Cardiac muscle cell (in vitro differentiated cells and primary cell): Measurements from ENCODE around the gene ARHGAP6. TPM values are rescaled to one million over a fixed set of nuclear protein-coding genes. Genes with fewer than 3 reads are reported as not detected.

Source experiments
- DNase-seq, 2 donors: peaks; one replicate each; pipeline versions ENCODE4 v3.0.0 to v3.0.0-alpha.2; 2010 to 2017; ENCODE audit warnings: low read depth in 1 of 2, low spot score in 1 of 2
- H3K27ac ChIP-seq: fragments of 200-600 bp; sonication (generic); 2 replicates; pipeline ENCODE4 v1.5.1; 2016
- H3K27me3 ChIP-seq: fragments of 200-600 bp; sonication (generic); 2 replicates; pipeline ENCODE4 v1.6.0; 2016; ENCODE audit warnings: control low read depth
- H3K36me3 ChIP-seq: fragments of 200-600 bp; sonication (generic); 2 replicates; pipeline ENCODE4 v1.5.1; 2016; ENCODE audit warnings: control low read depth
- H3K4me1 ChIP-seq: fragments of 200-600 bp; sonication (generic); 2 replicates; pipeline ENCODE4 v1.8.1; 2017; ENCODE audit warnings: low read depth, mild to moderate bottlenecking, mixed run types
- H3K4me3 ChIP-seq: fragments of 200-600 bp; sonication (generic); 2 replicates; pipeline ENCODE4 v1.5.1; 2016; ENCODE audit warnings: mild to moderate bottlenecking
- H3K9me3 ChIP-seq: fragments of 200-600 bp; sonication (generic); 2 replicates; pipeline ENCODE4 v1.5.1; 2017; ENCODE audit warnings: low read depth, mild to moderate bottlenecking, control low read depth
- polyA plus RNA-seq: library from polyadenylated mRNA; unstranded; fragments of >200 nt; fragmentation: Nextera tagmentation; extraction: Ambion mirVana; gene quantifications from 2 replicates; pipeline ENCODE4 v1.2.1, GENCODE V29; 2016
- total RNA-seq: library from RNA; depleted of rRNA; stranded (reverse); fragments of >200 nt; gene quantifications from 2 replicates; pipeline ENCODE4 v1.2.3, GENCODE V29; 2016
- TF ChIP-seq, protein P1 (sequence below): IDR thresholded peaks from 2 replicates; pipeline ENCODE4 v1.5.1; 2012; ENCODE audit warnings: low read depth, mild to moderate bottlenecking, low read length

Gene ARHGAP6
- total and polyA plus RNA-seq, 2 experiments from 2014 or later: 10.5 to 45.0 TPM

DNA sequence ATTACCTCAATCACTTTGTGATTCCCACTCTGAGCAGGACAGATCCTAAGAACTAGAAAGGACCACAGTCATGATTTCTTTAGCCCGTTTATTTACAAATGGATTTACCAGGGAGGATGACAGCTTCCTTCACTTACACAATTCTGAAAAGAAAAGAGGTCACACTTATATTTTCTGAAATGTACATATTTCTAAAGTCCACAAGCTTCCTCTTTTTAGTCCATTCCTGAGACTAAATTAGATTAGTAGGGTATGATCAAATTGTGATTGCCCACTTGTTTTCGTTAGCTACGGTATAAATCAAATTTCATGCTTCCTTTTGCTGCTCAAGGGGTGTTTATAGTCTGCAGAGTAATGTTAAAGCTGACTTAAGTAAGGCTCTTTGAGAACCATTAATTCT lies 380.1 kb downstream of the ARHGAP6 start:
- TF ChIP-seq, protein P1, sequence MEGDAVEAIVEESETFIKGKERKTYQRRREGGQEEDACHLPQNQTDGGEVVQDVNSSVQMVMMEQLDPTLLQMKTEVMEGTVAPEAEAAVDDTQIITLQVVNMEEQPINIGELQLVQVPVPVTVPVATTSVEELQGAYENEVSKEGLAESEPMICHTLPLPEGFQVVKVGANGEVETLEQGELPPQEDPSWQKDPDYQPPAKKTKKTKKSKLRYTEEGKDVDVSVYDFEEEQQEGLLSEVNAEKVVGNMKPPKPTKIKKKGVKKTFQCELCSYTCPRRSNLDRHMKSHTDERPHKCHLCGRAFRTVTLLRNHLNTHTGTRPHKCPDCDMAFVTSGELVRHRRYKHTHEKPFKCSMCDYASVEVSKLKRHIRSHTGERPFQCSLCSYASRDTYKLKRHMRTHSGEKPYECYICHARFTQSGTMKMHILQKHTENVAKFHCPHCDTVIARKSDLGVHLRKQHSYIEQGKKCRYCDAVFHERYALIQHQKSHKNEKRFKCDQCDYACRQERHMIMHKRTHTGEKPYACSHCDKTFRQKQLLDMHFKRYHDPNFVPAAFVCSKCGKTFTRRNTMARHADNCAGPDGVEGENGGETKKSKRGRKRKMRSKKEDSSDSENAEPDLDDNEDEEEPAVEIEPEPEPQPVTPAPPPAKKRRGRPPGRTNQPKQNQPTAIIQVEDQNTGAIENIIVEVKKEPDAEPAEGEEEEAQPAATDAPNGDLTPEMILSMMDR: no peak
- Histone ChIP-seq H3K4me3 (no peak overlapping the region), H3K9me3 (peaks cover 3% of the 10 kb centered on the region), H3K27me3 (no peaks in the 10 kb centered on the region), H3K36me3 (no peaks in the 10 kb centered on the region), H3K27ac (no peak overlapping the region), H3K4me1 (no peaks in the 10 kb centered on the region)
- DNase-seq: no peak

- no peak overlapping the region for H3K4me3 ChIP-seq
- H3K36me3 ChIP-seq: no peaks in the 10 kb centered on the region
- no peak for DNase-seq
- H3K9me3 ChIP-seq: peaks cover 3% of the 10 kb centered on the region
- no peaks in the 10 kb centered on the region for H3K27me3 ChIP-seq
- TF ChIP-seq, protein P1: no peak
- H3K4me1 ChIP-seq: no peaks in the 10 kb centered on the region
- no peak overlapping the region for H3K27ac ChIP-seq
Measured at GRCh38 chrX:11282043-11282442, 383.7 kb downstream of the ARHGAP6 start.

GRCh38 chrX:11273544-11273943 lies 392.2 kb downstream of the ARHGAP6 start:
- H3K4me1 ChIP-seq: no peaks in the 10 kb centered on the region
- H3K27me3 ChIP-seq: no peaks in the 10 kb centered on the region
- H3K9me3 ChIP-seq: no peaks in the 10 kb centered on the region
- no peaks in the 10 kb centered on the region for H3K36me3 ChIP-seq
- H3K4me3 ChIP-seq: no peak overlapping the region
- no peak overlapping the region for H3K27ac ChIP-seq
- peak in 1 of 2 donors; percentile 6 for DNase-seq
- TF ChIP-seq, protein P1: no peak

DNA sequence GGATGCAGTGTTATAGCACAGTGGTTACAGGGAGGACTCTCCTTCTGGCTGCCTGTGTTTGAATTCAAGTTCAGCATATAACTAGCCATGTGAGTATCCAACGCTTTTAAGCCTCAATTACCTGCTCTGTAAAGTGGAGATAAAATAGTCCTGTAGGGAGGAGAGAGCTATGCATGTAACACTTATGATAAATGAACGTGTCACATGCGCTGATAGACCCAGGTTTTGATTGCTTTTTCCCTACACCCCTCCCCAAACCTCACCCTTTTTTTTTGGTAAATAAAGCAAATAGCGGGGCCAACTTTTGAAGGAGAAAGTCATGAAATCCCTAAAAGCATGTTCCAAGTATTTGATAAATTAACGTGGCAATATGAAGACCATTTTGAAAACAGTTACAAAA lies 392.9 kb downstream of the ARHGAP6 start:
- DNase-seq: no peak
- H3K36me3 ChIP-seq: no peaks in the 10 kb centered on the region
- no peak overlapping the region for H3K27ac ChIP-seq
- no peaks in the 10 kb centered on the region for H3K27me3 ChIP-seq
- H3K4me1 ChIP-seq: no peaks in the 10 kb centered on the region
- TF ChIP-seq, protein P1: no peak
- H3K4me3 ChIP-seq: no peak overlapping the region
- H3K9me3 ChIP-seq: no peaks in the 10 kb centered on the region

DNA sequence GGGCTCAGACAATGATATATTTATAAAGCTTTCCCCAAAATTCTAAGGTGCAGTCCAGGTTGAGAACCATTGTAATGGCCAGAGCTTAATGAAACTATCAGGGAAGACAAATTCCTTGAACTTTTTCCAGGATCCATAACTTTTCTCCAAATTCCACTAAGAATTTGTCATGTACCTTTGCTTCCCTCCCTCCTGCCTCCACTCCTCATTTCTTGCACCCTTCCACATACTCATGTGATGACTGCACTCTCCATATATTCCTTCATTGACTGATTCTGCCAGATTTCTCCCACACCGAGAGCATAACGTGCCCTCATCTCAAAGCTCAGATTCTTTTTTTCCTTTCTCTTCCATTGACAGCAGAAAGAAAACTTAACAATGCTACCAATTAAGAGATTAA lies 393.4 kb downstream of the ARHGAP6 start:
- H3K4me3 ChIP-seq: no peak overlapping the region
- TF ChIP-seq, protein P1: no peak
- DNase-seq: no peak
- H3K27me3 ChIP-seq: no peaks in the 10 kb centered on the region
- no peaks in the 10 kb centered on the region for H3K9me3 ChIP-seq
- no peak overlapping the region for H3K27ac ChIP-seq
- no peaks in the 10 kb centered on the region for H3K36me3 ChIP-seq
- no peaks in the 10 kb centered on the region for H3K4me1 ChIP-seq

GRCh38 chrX:11269996-11270395 lies 395.7 kb downstream of the ARHGAP6 start:
- H3K4me1 ChIP-seq: no peaks in the 10 kb centered on the region
- H3K27me3 ChIP-seq: no peaks in the 10 kb centered on the region
- H3K27ac ChIP-seq: no peak overlapping the region
- no peak overlapping the region for H3K4me3 ChIP-seq
- no peaks in the 10 kb centered on the region for H3K36me3 ChIP-seq
- DNase-seq: peak in 1 of 2 donors; percentile 22
- TF ChIP-seq, protein P1: no peak
- H3K9me3 ChIP-seq: no peaks in the 10 kb centered on the region
